Bronchial epithelial cell (primary cell): Measurements from ENCODE around the gene GRIK2. TPM values are rescaled to one million over a fixed set of nuclear protein-coding genes. Genes with fewer than 3 reads are reported as not detected.
"Not testable (repeated sequence)": the region's sequence is repeated elsewhere in the genome, so short reads cannot be mapped to it uniquely, and the experiment has no call there.

Experiments used
- DNase-seq: peaks from one replicate; pipeline ENCODE4 v3.0.0-alpha.2; 2010; ENCODE audit warnings: low read depth
- FAIRE-seq: peaks from 2 replicates; lab custom pipeline; 2011; peaks lifted over from hg19 to GRCh38; lab: Jason Lieb, UNC
- H3K27me3 ChIP-seq: 2 replicates; pipeline ENCODE4 v1.5.1; 2011; ENCODE audit warnings: low read length; ENCODE audit not compliant: control insufficient read depth, insufficient read depth
- H3K36me3 ChIP-seq: 2 replicates; pipeline ENCODE4 v1.5.1; 2011; ENCODE audit warnings: low read length; ENCODE audit not compliant: control insufficient read depth, insufficient read depth
- H3K4me3 ChIP-seq: 2 replicates; pipeline ENCODE4 v1.5.1; 2011; ENCODE audit warnings: mild to moderate bottlenecking, low read depth, low read length, control low read depth
- CTCF ChIP-seq: IDR thresholded peaks from 2 replicates; pipeline ENCODE4 v1.5.1; 2011; ENCODE audit warnings: mild to moderate bottlenecking, moderate library complexity, low read length, control low read depth, inconsistent platforms; ENCODE audit not compliant: insufficient read depth, severe bottlenecking
- total RNA-seq: library from RNA; depleted of rRNA; stranded (reverse); fragments of >200 nt; gene quantifications from 2 replicates; pipeline ENCODE4 v1.2.1, GENCODE V29; 2014

Gene GRIK2
- total RNA-seq, 1 donor from 2014 or later: 0.26 TPM

GRCh38 chr6:101365181-101365580 lies 28.3 kb upstream of the GRIK2 start:
- H3K4me3 ChIP-seq: no peak overlapping the region
- DNase-seq (no peak), FAIRE-seq (no peak)
- H3K36me3 ChIP-seq: no peaks in the 10 kb centered on the region
- no peak for TF ChIP-seq CTCF
- no peaks in the 10 kb centered on the region for H3K27me3 ChIP-seq

- TF ChIP-seq CTCF: no peak
- H3K4me3 ChIP-seq: no peak overlapping the region
- H3K27me3 ChIP-seq: no peaks in the 10 kb centered on the region
- H3K36me3 ChIP-seq: no peaks in the 10 kb centered on the region
- DNase-seq (no peak), FAIRE-seq (no peak)
Measured at GRCh38 chr6:101379926-101380325, 13.6 kb upstream of the GRIK2 start.

- Histone ChIP-seq H3K36me3 (no peaks in the 10 kb centered on the region), H3K27me3 (no peaks in the 10 kb centered on the region), H3K4me3 (no peak overlapping the region)
- DNase-seq (no peak), FAIRE-seq (no peak)
- TF ChIP-seq CTCF: no peak
Measured at GRCh38 chr6:101380897-101381630, 12.4 kb upstream of the GRIK2 start.

- FAIRE-seq, H3K27me3 ChIP-seq, H3K36me3 ChIP-seq, H3K4me3 ChIP-seq, DNase-seq: not testable (repeated sequence)
Measured at GRCh38 chr6:101383747-101384146, 9.8 kb upstream of the GRIK2 start.

GRCh38 chr6:101386982-101387381 lies 6.5 kb upstream of the GRIK2 start:
- DNase-seq (peak; percentile 42), FAIRE-seq (no peak)
- Histone ChIP-seq H3K4me3 (no peak overlapping the region), H3K27me3 (peaks cover under 1% of the 10 kb centered on the region), H3K36me3 (no peaks in the 10 kb centered on the region)
- peak; percentile 42 for TF ChIP-seq CTCF

- no peak for TF ChIP-seq CTCF
- Histone ChIP-seq H3K27me3 (peaks cover 15% of the 10 kb centered on the region), H3K4me3 (no peak overlapping the region), H3K36me3 (no peaks in the 10 kb centered on the region)
- DNase-seq: no peak
- FAIRE-seq: no peak
Measured at GRCh38 chr6:101391772-101392585, 1.5 kb upstream of the GRIK2 start.
